ENCODE measurements around the gene SPAG17. TPM values are rescaled to one million over a fixed set of nuclear protein-coding genes. Genes with fewer than 3 reads are reported as not detected.

SPAG17 gene
- total RNA-seq: 1 to 10 TPM; 1.3 to 6.9 (median 5.9) TPM

- Histone ChIP-seq H3K9me3 (no peaks in the 10 kb centered on the region), H3K4me3 (peak within 1 kb of the TSS; percentile 14 to 62 (median 40)), H3K27me3 (no peaks in the 10 kb centered on the region), H3K4me1 (no peaks in the 10 kb centered on the region), H3K36me3 (no peaks in the 10 kb centered on the region), H3K27ac (peak within 1 kb of the TSS in 1 of 2 donors; percentile 9)
- no peak for TF ChIP-seq POLR2A (IDR thresholded peaks at IDR 0.05)
- no peak for TF ChIP-seq CTCF (IDR thresholded peaks at IDR 0.05)
- no peak for TF ChIP-seq POLR2AphosphoS5 (IDR thresholded peaks at IDR 0.05)
- peak in 1 of 2 donors; percentile 68 for DNase-seq (ENCODE audit: low spot score in 2 of 2)
- intact Hi-C loops (cut with DNase I; ENCODE audit: low total_unique reads): no loop called here
Observed at GRCh38 chr1:118185084-118185832, at the start of gene SPAG17. TSS of gene SPAG17 (minus strand) at chr1:118185228. CDS start at chr1:118185157, 71 bp downstream.

DNA sequence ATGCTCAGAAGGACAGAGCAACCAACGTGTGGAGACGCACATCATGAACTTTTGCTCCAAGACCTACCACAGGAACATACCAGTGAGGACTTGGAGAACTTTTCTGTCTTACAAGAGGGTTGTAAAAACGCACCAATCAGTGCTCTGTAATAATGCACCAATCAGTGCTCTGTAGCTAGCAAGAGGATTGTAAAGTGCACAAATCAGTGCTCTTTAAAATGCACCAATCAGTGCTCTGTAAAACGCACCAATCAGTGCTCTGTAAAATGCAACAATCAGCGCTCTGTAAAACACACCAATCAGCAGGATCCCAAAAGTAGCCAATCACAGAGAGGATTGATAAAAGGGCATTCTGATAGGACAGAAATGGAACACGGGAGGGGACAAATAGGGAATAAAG is 40.4 kb upstream of the SPAG17 start:
- no peaks in the 10 kb centered on the region for H3K4me1 ChIP-seq
- intact Hi-C loops (cut with DNase I; ENCODE audit: low total_unique reads): no loop called here
- TF ChIP-seq POLR2A (IDR thresholded peaks at IDR 0.05): no peak
- no peak for TF ChIP-seq POLR2AphosphoS5 (IDR thresholded peaks at IDR 0.05)
- no peak for TF ChIP-seq CTCF (IDR thresholded peaks at IDR 0.05)
- H3K27me3 ChIP-seq: no peaks in the 10 kb centered on the region
- H3K9me3 ChIP-seq: no peaks in the 10 kb centered on the region
- H3K27ac ChIP-seq: no peak overlapping the region
- no peak for DNase-seq (ENCODE audit: low spot score in 2 of 2)
- no peaks in the 10 kb centered on the region for H3K36me3 ChIP-seq
- H3K4me3 ChIP-seq: no peak overlapping the region

DNA sequence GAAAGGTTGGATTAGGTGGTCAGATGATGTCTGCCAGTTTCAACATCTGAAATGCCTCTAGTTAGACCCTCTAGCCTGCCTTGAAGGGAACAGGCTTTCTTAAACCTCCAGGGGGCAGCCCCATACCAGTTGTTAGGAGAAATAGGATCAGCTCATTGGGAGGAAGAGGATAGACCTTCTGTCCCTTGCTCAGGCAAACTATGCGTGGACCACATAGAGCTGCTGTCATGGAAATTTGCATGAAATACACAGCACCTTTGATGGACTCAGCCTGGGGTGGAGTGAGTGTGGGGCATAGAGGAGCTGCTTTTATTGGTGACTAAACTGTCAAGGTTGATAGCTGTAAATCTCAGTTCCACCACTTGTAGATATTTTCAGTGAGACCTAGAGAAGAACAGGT is 38.4 kb upstream of the SPAG17 start:
- intact Hi-C loops (cut with DNase I; ENCODE audit: low total_unique reads): no loop called here
- no peak for TF ChIP-seq POLR2A (IDR thresholded peaks at IDR 0.05)
- TF ChIP-seq POLR2AphosphoS5 (IDR thresholded peaks at IDR 0.05): no peak
- no peak for TF ChIP-seq CTCF (IDR thresholded peaks at IDR 0.05)
- Histone ChIP-seq H3K4me3 (no peak overlapping the region), H3K27ac (no peak overlapping the region), H3K27me3 (no peaks in the 10 kb centered on the region), H3K4me1 (no peaks in the 10 kb centered on the region), H3K9me3 (no peaks in the 10 kb centered on the region), H3K36me3 (no peaks in the 10 kb centered on the region)
- DNase-seq (ENCODE audit: low spot score in 2 of 2): no peak

- DNase-seq (ENCODE audit: low spot score in 2 of 2): no peak
- H3K27me3 ChIP-seq: no peaks in the 10 kb centered on the region
- H3K27ac ChIP-seq: no peak overlapping the region
- no peaks in the 10 kb centered on the region for H3K36me3 ChIP-seq
- intact Hi-C loops (cut with DNase I; ENCODE audit: low total_unique reads): no loop called here
- H3K9me3 ChIP-seq: no peaks in the 10 kb centered on the region
- no peak for TF ChIP-seq CTCF (IDR thresholded peaks at IDR 0.05)
- TF ChIP-seq POLR2A (IDR thresholded peaks at IDR 0.05): no peak
- no peak for TF ChIP-seq POLR2AphosphoS5 (IDR thresholded peaks at IDR 0.05)
- H3K4me1 ChIP-seq: no peaks in the 10 kb centered on the region
- H3K4me3 ChIP-seq: no peak overlapping the region
Observed at GRCh38 chr1:118219438-118219837, 34.4 kb upstream of the SPAG17 start.

GRCh38 chr1:118217141-118217838 is 32.3 kb upstream of the SPAG17 start:
- Histone ChIP-seq H3K4me1 (no peaks in the 10 kb centered on the region), H3K4me3 (no peak overlapping the region), H3K36me3 (no peaks in the 10 kb centered on the region), H3K9me3 (no peaks in the 10 kb centered on the region), H3K27me3 (no peaks in the 10 kb centered on the region), H3K27ac (peak overlapping the region in 1 of 2 donors; percentile 3)
- TF ChIP-seq CTCF (IDR thresholded peaks at IDR 0.05) (no peak), POLR2A (IDR thresholded peaks at IDR 0.05) (no peak), POLR2AphosphoS5 (IDR thresholded peaks at IDR 0.05) (no peak)
- DNase-seq (ENCODE audit: low spot score in 2 of 2): no peak
- intact Hi-C loops (cut with DNase I; ENCODE audit: low total_unique reads): no loop called here
